OCI-LY1 (cell line): ENCODE results near the gene OR10D3.

ENCODE experiments used
- EZH2 ChIP-seq: fragments of 200-600 bp; sonication (generic), shearing (Covaris generic); IDR thresholded peaks from 2 replicates; pipeline ENCODE4 v1.8.0; 2017; ENCODE audit warnings: borderline replicate concordance, mixed run types, mild to moderate bottlenecking, antibody characterized with exemption, low read length, moderate library complexity, mixed read lengths
- TF ChIP-seq, protein P1 (sequence below): fragments of 200-600 bp; sonication (generic), shearing (Covaris generic); IDR thresholded peaks from 2 replicates; pipeline ENCODE4 v1.5.1; 2017; ENCODE audit warnings: mild to moderate bottlenecking, antibody characterized with exemption, low read length, moderate library complexity, mixed read lengths

DNA sequence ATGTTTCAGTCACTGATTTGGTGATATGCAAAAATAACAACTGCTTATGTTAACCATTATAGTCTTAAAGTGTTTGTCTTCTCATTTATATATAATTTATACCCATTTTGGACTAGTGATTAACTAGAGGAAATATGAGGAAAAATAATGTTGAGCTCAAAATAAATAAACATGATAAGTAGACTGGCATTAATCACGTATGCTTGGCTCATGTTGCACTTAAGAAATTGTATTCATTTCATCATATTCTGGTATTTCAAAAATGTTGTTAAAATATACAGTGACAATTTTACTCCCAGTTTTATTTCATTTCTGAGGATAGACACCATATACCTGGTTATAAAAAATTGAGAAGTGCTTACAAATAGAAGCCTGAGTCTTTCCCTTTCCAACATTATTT, 3.8 kb upstream of the OR10D3 start:
- TF ChIP-seq, protein P1, sequence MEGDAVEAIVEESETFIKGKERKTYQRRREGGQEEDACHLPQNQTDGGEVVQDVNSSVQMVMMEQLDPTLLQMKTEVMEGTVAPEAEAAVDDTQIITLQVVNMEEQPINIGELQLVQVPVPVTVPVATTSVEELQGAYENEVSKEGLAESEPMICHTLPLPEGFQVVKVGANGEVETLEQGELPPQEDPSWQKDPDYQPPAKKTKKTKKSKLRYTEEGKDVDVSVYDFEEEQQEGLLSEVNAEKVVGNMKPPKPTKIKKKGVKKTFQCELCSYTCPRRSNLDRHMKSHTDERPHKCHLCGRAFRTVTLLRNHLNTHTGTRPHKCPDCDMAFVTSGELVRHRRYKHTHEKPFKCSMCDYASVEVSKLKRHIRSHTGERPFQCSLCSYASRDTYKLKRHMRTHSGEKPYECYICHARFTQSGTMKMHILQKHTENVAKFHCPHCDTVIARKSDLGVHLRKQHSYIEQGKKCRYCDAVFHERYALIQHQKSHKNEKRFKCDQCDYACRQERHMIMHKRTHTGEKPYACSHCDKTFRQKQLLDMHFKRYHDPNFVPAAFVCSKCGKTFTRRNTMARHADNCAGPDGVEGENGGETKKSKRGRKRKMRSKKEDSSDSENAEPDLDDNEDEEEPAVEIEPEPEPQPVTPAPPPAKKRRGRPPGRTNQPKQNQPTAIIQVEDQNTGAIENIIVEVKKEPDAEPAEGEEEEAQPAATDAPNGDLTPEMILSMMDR = no peak
- TF ChIP-seq EZH2 = no peak
